ENCODE results near the gene S1PR1.

The S1PR1 gene

DNA sequence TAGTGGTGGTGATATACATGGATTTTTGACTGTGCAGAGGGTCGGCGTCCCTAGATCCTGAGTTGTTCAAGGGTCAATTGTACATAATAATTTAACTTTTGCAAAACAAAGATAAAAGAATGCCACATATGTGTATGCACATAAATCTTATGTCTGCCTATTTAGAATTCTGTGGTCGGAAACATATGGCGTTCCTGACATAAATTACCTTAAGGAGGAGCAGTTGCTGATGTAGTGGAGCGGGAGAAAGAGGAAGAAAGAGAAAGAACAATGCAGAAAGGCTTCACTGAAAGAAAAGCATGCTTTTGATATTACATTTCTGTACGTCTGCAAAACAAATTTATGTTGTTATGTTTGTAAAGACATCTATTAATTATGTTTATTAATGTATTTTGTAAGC lies 40.0 kb downstream of the S1PR1 start:
- H3K4me3 ChIP-seq (ENCODE audit: low read depth, low read length) = no peak overlapping the region
- in situ Hi-C loops (cut with HindIII; ENCODE audit: low sequenced_read_pairs) = no loop called here
- TF ChIP-seq, protein P1, sequence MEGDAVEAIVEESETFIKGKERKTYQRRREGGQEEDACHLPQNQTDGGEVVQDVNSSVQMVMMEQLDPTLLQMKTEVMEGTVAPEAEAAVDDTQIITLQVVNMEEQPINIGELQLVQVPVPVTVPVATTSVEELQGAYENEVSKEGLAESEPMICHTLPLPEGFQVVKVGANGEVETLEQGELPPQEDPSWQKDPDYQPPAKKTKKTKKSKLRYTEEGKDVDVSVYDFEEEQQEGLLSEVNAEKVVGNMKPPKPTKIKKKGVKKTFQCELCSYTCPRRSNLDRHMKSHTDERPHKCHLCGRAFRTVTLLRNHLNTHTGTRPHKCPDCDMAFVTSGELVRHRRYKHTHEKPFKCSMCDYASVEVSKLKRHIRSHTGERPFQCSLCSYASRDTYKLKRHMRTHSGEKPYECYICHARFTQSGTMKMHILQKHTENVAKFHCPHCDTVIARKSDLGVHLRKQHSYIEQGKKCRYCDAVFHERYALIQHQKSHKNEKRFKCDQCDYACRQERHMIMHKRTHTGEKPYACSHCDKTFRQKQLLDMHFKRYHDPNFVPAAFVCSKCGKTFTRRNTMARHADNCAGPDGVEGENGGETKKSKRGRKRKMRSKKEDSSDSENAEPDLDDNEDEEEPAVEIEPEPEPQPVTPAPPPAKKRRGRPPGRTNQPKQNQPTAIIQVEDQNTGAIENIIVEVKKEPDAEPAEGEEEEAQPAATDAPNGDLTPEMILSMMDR (IDR thresholded peaks at IDR 0.05; ENCODE audit: low read depth, low read length) = no peak
- no peak for DNase-seq (ENCODE audit: low read depth, low spot score)

DNA sequence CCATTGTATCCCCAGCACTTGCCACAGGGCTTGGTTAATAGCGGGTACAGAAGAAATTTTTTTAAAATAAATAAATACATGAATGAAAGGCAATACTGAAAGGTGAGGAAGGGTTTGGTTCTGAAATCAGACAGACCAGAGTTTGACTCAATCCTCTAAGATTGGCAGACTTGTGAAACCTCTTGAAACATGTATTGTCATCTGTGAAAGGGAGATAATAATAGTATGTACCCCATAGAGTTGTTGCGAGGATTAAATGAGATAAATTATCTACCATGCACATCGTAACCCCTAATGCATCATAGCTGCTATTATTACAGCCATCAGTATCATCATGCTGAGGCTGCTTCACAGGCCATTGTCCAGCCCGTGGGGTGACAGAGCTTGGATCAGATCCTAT lies 41.4 kb downstream of the S1PR1 start:
- H3K4me3 ChIP-seq (ENCODE audit: low read depth, low read length) = no peak overlapping the region
- TF ChIP-seq, protein P1 (IDR thresholded peaks at IDR 0.05; ENCODE audit: low read depth, low read length) = no peak
- DNase-seq (ENCODE audit: low read depth, low spot score) = no peak
- in situ Hi-C loops (cut with HindIII; ENCODE audit: low sequenced_read_pairs) = no loop called here

DNA sequence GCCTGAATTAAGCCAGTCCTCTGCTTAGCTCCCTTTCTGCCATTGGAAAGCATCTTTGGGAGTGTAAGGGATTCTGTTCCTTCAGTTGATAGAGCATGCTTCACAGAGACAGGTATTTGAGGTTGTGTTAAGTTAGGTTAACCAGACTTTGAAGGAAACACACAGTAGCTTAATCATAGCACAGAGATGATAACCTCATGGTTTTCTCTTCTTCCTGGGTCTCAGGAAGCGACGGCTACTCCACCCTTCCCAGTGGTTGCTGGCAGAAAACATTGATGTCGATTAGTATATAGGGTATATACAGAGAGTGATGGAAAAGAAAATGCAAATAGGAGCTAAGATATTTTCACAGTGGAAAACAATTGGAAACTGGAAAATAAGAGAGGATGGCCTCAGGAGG lies 42.0 kb downstream of the S1PR1 start:
- no peak for DNase-seq (ENCODE audit: low read depth, low spot score)
- TF ChIP-seq, protein P1 (IDR thresholded peaks at IDR 0.05; ENCODE audit: low read depth, low read length) = no peak
- no peak overlapping the region for H3K4me3 ChIP-seq (ENCODE audit: low read depth, low read length)
- in situ Hi-C loops (cut with HindIII; ENCODE audit: low sequenced_read_pairs) = no loop called here

DNA sequence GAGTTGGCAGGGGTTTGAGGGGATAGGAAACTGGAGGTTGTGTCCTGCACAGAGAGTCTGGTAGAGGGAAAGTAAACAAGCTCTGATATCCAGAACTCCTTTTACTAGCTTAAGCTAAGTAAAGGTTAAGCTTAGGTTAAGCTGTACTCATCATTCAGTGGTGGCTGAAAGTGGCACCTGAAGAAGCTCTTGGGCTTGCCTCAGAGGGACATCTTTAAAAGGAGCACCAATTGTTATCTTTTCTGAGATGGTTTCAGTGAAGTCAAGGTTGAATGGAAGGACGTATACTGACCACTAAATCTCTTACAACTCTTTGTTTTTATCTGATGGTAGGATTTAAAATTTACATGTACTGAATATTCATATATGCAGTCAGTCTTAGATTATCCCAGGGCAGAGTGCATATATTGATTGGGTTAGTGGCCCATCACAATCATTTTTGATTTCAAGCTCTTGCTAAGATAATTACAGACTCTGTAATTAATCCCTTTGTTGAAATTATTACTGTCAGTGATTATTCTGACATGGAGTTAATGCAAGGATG lies 43.3 kb downstream of the S1PR1 start:
- in situ Hi-C loops (cut with HindIII; ENCODE audit: low sequenced_read_pairs) = no loop called here
- H3K4me3 ChIP-seq (ENCODE audit: low read depth, low read length) = no peak overlapping the region
- TF ChIP-seq, protein P1 (IDR thresholded peaks at IDR 0.05; ENCODE audit: low read depth, low read length) = no peak

GRCh38 chr1:101280942-101281654 lies 44.3 kb downstream of the S1PR1 start:
- in situ Hi-C loops (cut with HindIII; ENCODE audit: low sequenced_read_pairs) = no loop called here
- DNase-seq (ENCODE audit: low read depth, low spot score) = no peak
- TF ChIP-seq, protein P1 (IDR thresholded peaks at IDR 0.05; ENCODE audit: low read depth, low read length) = no peak
- H3K4me3 ChIP-seq (ENCODE audit: low read depth, low read length) = no peak overlapping the region

More for the DNA sequence above, 43.3 kb downstream of the S1PR1 start:
- DNase-seq (ENCODE audit: low read depth, low spot score) = no peak

DNA sequence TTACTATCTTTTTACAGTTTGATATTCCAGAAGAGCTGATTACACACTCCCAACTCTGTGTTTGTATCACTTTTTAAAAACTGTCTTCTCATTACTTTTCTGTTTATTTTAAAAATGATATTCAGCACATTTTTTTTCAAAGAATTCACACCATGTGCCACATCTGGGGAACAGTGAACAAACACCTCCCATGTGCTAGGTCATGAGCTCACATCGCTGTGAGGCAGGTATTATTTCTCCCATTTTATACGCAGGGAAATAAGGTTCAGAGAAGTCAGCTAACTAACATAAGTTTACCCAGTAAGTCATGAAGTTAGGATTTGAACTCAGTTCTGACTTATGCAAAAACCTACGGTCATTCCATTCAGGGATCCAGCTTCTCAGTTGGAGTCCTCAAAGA lies 44.9 kb downstream of the S1PR1 start:
- in situ Hi-C loops (cut with HindIII; ENCODE audit: low sequenced_read_pairs) = no loop called here
- TF ChIP-seq, protein P1 (IDR thresholded peaks at IDR 0.05; ENCODE audit: low read depth, low read length) = no peak
- DNase-seq (ENCODE audit: low read depth, low spot score) = no peak

More for the DNA sequence above, 44.9 kb downstream of the S1PR1 start:
- no peak overlapping the region for H3K4me3 ChIP-seq (ENCODE audit: low read depth, low read length)

Measured in astrocyte of the spinal cord (primary cell).